Dermis microvascular lymphatic vessel endothelial cell (primary cell): ENCODE measurements around the gene MSLN. TPM values are rescaled to one million over a fixed set of nuclear protein-coding genes. Genes with fewer than 3 reads are reported as not detected.

Experiments used
- DNase-seq, 2 donors: peaks; one replicate each; pipeline versions ENCODE4 v3.0.0 to v3.0.0-alpha.2; 2010; ENCODE audit warnings: low read depth in 2 of 2
- total RNA-seq: library from RNA; depleted of rRNA; stranded (reverse); fragments of >200 nt; gene quantifications from 2 replicates; pipeline ENCODE4 v1.2.1, GENCODE V29; 2014

MSLN gene
- total RNA-seq, 1 donor from 2014 or later: 0.39 TPM

GRCh38 chr16:789191-789850 lies 28.8 kb downstream of the MSLN start:
- DNase-seq: no peak

- DNase-seq: no peak
These were observed 29.6 kb downstream of the MSLN start for GRCh38 chr16:790086-790485.

GRCh38 chr16:791131-791530 lies 30.6 kb downstream of the MSLN start:
- DNase-seq: no peak

GRCh38 chr16:792221-792995 lies 31.9 kb downstream of the MSLN start:
- DNase-seq: no peak

- DNase-seq: no peak
These were observed 32.9 kb downstream of the MSLN start for GRCh38 chr16:793414-793813.

- DNase-seq: no peak
These were observed 33.7 kb downstream of the MSLN start for GRCh38 chr16:794091-794822.

GRCh38 chr16:794853-795466 lies 34.4 kb downstream of the MSLN start:
- no peak for DNase-seq

- DNase-seq: no peak
These were observed 35.2 kb downstream of the MSLN start for GRCh38 chr16:795580-796229.

GRCh38 chr16:796296-797119 lies 36.0 kb downstream of the MSLN start:
- no peak for DNase-seq

GRCh38 chr16:797120-797420 lies 36.5 kb downstream of the MSLN start:
- DNase-seq: no peak

GRCh38 chr16:797686-798085 lies 37.2 kb downstream of the MSLN start:
- DNase-seq: no peak

- DNase-seq: no peak
These were observed 38.1 kb downstream of the MSLN start for GRCh38 chr16:798666-799065.

GRCh38 chr16:799111-799947 lies 38.8 kb downstream of the MSLN start:
- no peak for DNase-seq

GRCh38 chr16:799948-800833 lies 39.7 kb downstream of the MSLN start, which contains the start of gene GNG13:
TSS of gene GNG13 (minus strand) at chr16:800734. CDS start at chr16:799077, 1,657 bp downstream.
- no peak for DNase-seq

GRCh38 chr16:800834-801511 lies 40.4 kb downstream of the MSLN start:
- no peak for DNase-seq

- DNase-seq: no peak
These were observed 41.2 kb downstream of the MSLN start for GRCh38 chr16:801584-802363.

GRCh38 chr16:802461-802860 lies 41.9 kb downstream of the MSLN start:
- DNase-seq: no peak
